Upper lobe of left lung (tissue), 6 donors: Measurements from ENCODE around the gene IFI30. TPM values are rescaled to one million over a fixed set of nuclear protein-coding genes. Genes with fewer than 3 reads are reported as not detected.
A peak's percentile ranks its signal among the peaks of the same experiment; 100 is the strongest.

Source experiments
- ATAC-seq, 2 donors: fragments of 200-7000 bp; cut with Tn5 transposase; one replicate each; pipeline ENCODE4 v1.9.1; 2022; ENCODE audit warnings: mild to moderate bottlenecking in 2 of 2, moderate library complexity in 2 of 2; ENCODE audit not compliant: low FRiP score in 2 of 2
- DNase-seq, 2 donors: peaks; one replicate each; pipeline ENCODE4 v3.0.0-alpha.2; 2019 to 2020
- H3K27ac ChIP-seq, 4 donors: fragments of 200-600 bp; sonication (generic); one replicate each; pipeline ENCODE4 v1.5.1; 2016 to 2019
- H3K27me3 ChIP-seq, 4 donors: fragments of 200-600 bp; sonication (generic); one replicate each; pipeline ENCODE4 v1.5.1; 2017 to 2019
- H3K36me3 ChIP-seq, 4 donors: fragments of 200-600 bp; sonication (generic); one replicate each; pipeline ENCODE4 v1.5.1; 2016 to 2019
- H3K4me1 ChIP-seq, 4 donors: fragments of 200-600 bp; sonication (generic); one replicate each; pipeline ENCODE4 v1.5.1; 2018 to 2019
- H3K4me3 ChIP-seq, 4 donors: fragments of 200-600 bp; sonication (generic); one replicate each; pipeline ENCODE4 v1.5.1; 2017 to 2019; ENCODE audit warnings: mild to moderate bottlenecking in 2 of 4, moderate library complexity in 1 of 4
- H3K9me3 ChIP-seq, 4 donors: fragments of 200-600 bp; sonication (generic); one replicate each; pipeline ENCODE4 v1.5.1; 2018 to 2019
- CTCF ChIP-seq, 6 experiments: fragments of 450-650 bp in 4 of 6; fragments of 200-600 bp in 2 of 6; sonication (generic) in 2 of 6; IDR thresholded peaks; one replicate each; pipeline ENCODE4 v1.5.1; 2016 to 2019; ENCODE audit warnings: antibody characterized with exemption in 6 of 6
- EP300 ChIP-seq, 4 donors: sonication (generic); formaldehyde crosslinking; IDR thresholded peaks; one replicate each; pipeline ENCODE4 v1.5.1; 2017; ENCODE audit warnings: antibody characterized with exemption in 4 of 4, control low read depth in 2 of 4
- POLR2A ChIP-seq, 4 donors: fragments of 450-650 bp; IDR thresholded peaks; one replicate each; pipeline ENCODE4 v1.5.1; 2016 to 2017; ENCODE audit warnings: antibody characterized with exemption in 4 of 4, mild to moderate bottlenecking in 2 of 4
- POLR2AphosphoS5 ChIP-seq, 2 donors: sonication (generic); formaldehyde crosslinking; IDR thresholded peaks; one replicate each; pipeline ENCODE4 v1.5.1; 2017; ENCODE audit warnings: antibody characterized with exemption in 2 of 2
- WGBS, 2 donors: methylation state at CpG; one replicate each; pipeline ENCODE4 v1.1.5; 2017 to 2018; 5-methylcytosine and 5-hydroxymethylcytosine counted together
- small RNA-seq, 4 donors: library from RNA; depleted of rRNA; stranded (forward); fragments of <200 nt; gene quantifications; one replicate each; pipeline ENCODE3, GENCODE V24; 2016
- total RNA-seq, 6 donors: library from RNA; depleted of rRNA in 4 of 6; stranded (reverse); fragments of >200 nt in 4 of 6; gene quantifications; one replicate each; pipeline versions ENCODE4 v1.1.0 to v1.2.1, GENCODE V29; 2016 to 2021
- donor health status: DM: no; HTN: no; CAD: no; lungs with moderate emphysema.
- donor health status: DM: no; HTN: yes; CAD: no; lungs with severe emphysema.

IFI30 gene
- total RNA-seq, 6 donors from 2014 or later, result 228 to 764 (median 476) TPM

- Histone ChIP-seq H3K27ac (peak overlapping the region in 2 of 4 donors; percentile 17 to 77), H3K4me1 (peaks cover 17 to 32% (median 27%) of the 10 kb centered on the region in 4 donors), H3K4me3 (peak overlapping the region in 1 of 4 donors; percentile 57), H3K36me3 (no peaks in the 10 kb centered on the region), H3K27me3 (peaks cover 0 to 19% (median 10%) of the 10 kb centered on the region in 4 donors), H3K9me3 (no peaks in the 10 kb centered on the region)
- DNase-seq (no peak), ATAC-seq (no peak)
- 16 to 36% methylated on average over 5 to 16 of the region's 16 CpGs for WGBS, 2 donors
- no peak for TF ChIP-seq CTCF (IDR thresholded peaks at IDR 0.05)
These were observed 51.7 kb downstream of the IFI30 start for GRCh38 chr19:18225355-18225701.

- Histone ChIP-seq H3K4me1 (peaks cover 17 to 29% (median 26%) of the 10 kb centered on the region in 4 donors), H3K27me3 (peaks cover 0 to 19% (median 8%) of the 10 kb centered on the region in 4 donors), H3K4me3 (no peak within 1 kb of the TSS), H3K36me3 (no peaks in the 10 kb centered on the region), H3K27ac (peak within 1 kb of the TSS in 2 of 4 donors; percentile 17 to 77), H3K9me3 (no peaks in the 10 kb centered on the region)
- TF ChIP-seq CTCF (IDR thresholded peaks at IDR 0.05), result no peak
- no peak for TF ChIP-seq EP300 (IDR thresholded peaks at IDR 0.05)
- TF ChIP-seq POLR2AphosphoS5 (IDR thresholded peaks at IDR 0.05), result no peak
- TF ChIP-seq POLR2A (IDR thresholded peaks at IDR 0.05), result no peak
- WGBS, 2 donors, result 12 to 21% methylated on average over 36 to 43 of the region's 51 CpGs
- DNase-seq (peak in 1 of 2 donors; percentile 83), ATAC-seq (no peak)
These were observed 52.3 kb downstream of the IFI30 start, which contains the start of gene PDE4C for GRCh38 chr19:18225702-18226468. Gene PDE4C (minus strand): TSS chr19:18226438. CDS start chr19:18226415, 23 bp downstream.

GRCh38 chr19:18226956-18227780, 53.6 kb downstream of the IFI30 start:
- no peaks in the 10 kb centered on the region for H3K9me3 ChIP-seq
- WGBS, 2 donors, result 84 to 90% methylated on average over 15 to 18 of the region's 18 CpGs
- no peak for TF ChIP-seq EP300 (IDR thresholded peaks at IDR 0.05)
- no peak for TF ChIP-seq CTCF (IDR thresholded peaks at IDR 0.05)
- no peak for TF ChIP-seq POLR2AphosphoS5 (IDR thresholded peaks at IDR 0.05)
- no peak for TF ChIP-seq POLR2A (IDR thresholded peaks at IDR 0.05)
- DNase-seq, result no peak
- H3K4me1 ChIP-seq, result peaks cover 17 to 32% (median 31%) of the 10 kb centered on the region in 4 donors
- no peak for ATAC-seq
- H3K27me3 ChIP-seq, result peaks cover 0 to 19% (median 7%) of the 10 kb centered on the region in 4 donors
- H3K4me3 ChIP-seq, result no peak overlapping the region
- no peak overlapping the region for H3K27ac ChIP-seq
- no peaks in the 10 kb centered on the region for H3K36me3 ChIP-seq

Small RNAs within 50 kb of the gene (small RNA-seq; reads per million reads assigned to genes)
- 0 reads per million in 4 donors for gene IFI30

Other genes with a start within 250 kb of the IFI30 start
- 10 to 100 TPM; 50.2 to 83.3 (median 62.1) TPM for gene CCDC124, start 240.8 kb upstream of the IFI30 start, total RNA-seq
- gene KCNN1, start 206.7 kb upstream of the IFI30 start, total RNA-seq, result under 1 TPM in 2 of 6 donors, not detected in 4; 0.34 to 0.37 TPM
- 100 to 1,000 TPM in 2 of 6 donors, 10 to 100 TPM in 4; 53.6 to 253 (median 78.8) TPM for gene ARRDC2, start 165.6 kb upstream of the IFI30 start, total RNA-seq
- gene IL12RB1, start 86.9 kb upstream of the IFI30 start, total RNA-seq, result 10 to 100 TPM in 1 of 6 donors, 1 to 10 TPM in 5; 2.6 to 13.2 (median 8.6) TPM
- gene MAST3, start 76.0 kb upstream of the IFI30 start, total RNA-seq, result 10 to 100 TPM in 4 of 6 donors, 1 to 10 TPM in 2; 9.3 to 67.1 (median 27.5) TPM
- gene PIK3R2, start 20.6 kb upstream of the IFI30 start, total RNA-seq, result 10 to 100 TPM; 11.0 to 65.1 (median 30.3) TPM
- 10 to 100 TPM; 10.7 to 18.8 (median 13.3) TPM for gene MPV17L2, start 19.4 kb downstream of the IFI30 start, total RNA-seq
- 1 to 10 TPM in 5 of 6 donors, under 1 TPM in 1; 0.46 to 5.0 (median 3.4) TPM for gene RAB3A, start 30.2 kb downstream of the IFI30 start, total RNA-seq
- gene PDE4C, start 52.6 kb downstream of the IFI30 start, total RNA-seq, result 100 to 1,000 TPM in 1 of 6 donors, 10 to 100 TPM in 4, 1 to 10 TPM in 1; 6.4 to 479 (median 21.0) TPM
- 10 to 100 TPM in 3 of 6 donors, 1 to 10 TPM in 3; 6.3 to 58.7 (median 11.7) TPM for gene IQCN, start 100.6 kb downstream of the IFI30 start, total RNA-seq
- gene JUND, start 107.8 kb downstream of the IFI30 start, total RNA-seq, result 1,000 to 10,000 TPM in 1 of 6 donors, 100 to 1,000 TPM in 5; 281 to 1,101 (median 639) TPM
- 100 to 1,000 TPM in 4 of 6 donors, 10 to 100 TPM in 2; 39.8 to 147 (median 107) TPM for gene LSM4, start 149.3 kb downstream of the IFI30 start, total RNA-seq
- gene PGPEP1, start 166.8 kb downstream of the IFI30 start, total RNA-seq, result 10 to 100 TPM; 15.5 to 42.8 (median 28.1) TPM
- gene GDF15, start 212.3 kb downstream of the IFI30 start, total RNA-seq, result 100 to 1,000 TPM in 2 of 6 donors, 10 to 100 TPM in 4; 42.5 to 126 (median 68.7) TPM
- gene LRRC25, start 223.8 kb downstream of the IFI30 start, total RNA-seq, result 10 to 100 TPM in 4 of 6 donors, 1 to 10 TPM in 2; 4.0 to 49.4 (median 24.0) TPM
- 100 to 1,000 TPM in 1 of 6 donors, 10 to 100 TPM in 5; 52.0 to 157 (median 84.1) TPM for gene SSBP4, start 245.6 kb downstream of the IFI30 start, total RNA-seq